HL-60 (cell line): ENCODE measurements around the gene AK1.
A peak's percentile ranks its signal among the peaks of the same experiment; 100 is the strongest.
"Not testable (repeated sequence)": the region's sequence is repeated elsewhere in the genome, so short reads cannot be mapped to it uniquely, and the experiment has no call there.

Experiments
- DNase-seq, 2 experiments: peaks; one replicate each; pipeline ENCODE4 v3.0.0-alpha.2; 2010 to 2020; ENCODE audit warnings: low read depth in 1 of 2, low spot score in 1 of 2
- H3K27ac ChIP-seq: fragments of 250-450 bp; sonication (Bioruptor Pico); replicated peaks from 2 replicates; pipeline ENCODE4 v1.5.1; 2020; ENCODE audit warnings: mild to moderate bottlenecking, moderate library complexity
- H3K27me3 ChIP-seq: fragments of 250-450 bp; sonication (Bioruptor Pico); 2 replicates; pipeline ENCODE4 v1.5.1; 2021; ENCODE audit warnings: mild to moderate bottlenecking, moderate library complexity; ENCODE audit not compliant: insufficient read depth, poor library complexity, severe bottlenecking
- H3K4me3 ChIP-seq: replicated peaks from 2 replicates; pipeline ENCODE4 v1.5.1; 2011; ENCODE audit warnings: mild to moderate bottlenecking, control low read depth, low read length; ENCODE audit not compliant: insufficient read depth
- CTCF ChIP-seq: IDR thresholded peaks from one replicate; pipeline ENCODE4 v1.5.1; 2011; ENCODE audit warnings: low read length, control low read depth, inconsistent platforms; ENCODE audit not compliant: insufficient read depth
- GABPA ChIP-seq: IDR thresholded peaks from 2 replicates; pipeline ENCODE4 v1.6.1; 2012; ENCODE audit warnings: low read depth
- POLR2AphosphoS5 ChIP-seq: IDR thresholded peaks from 2 replicates; pipeline ENCODE4 v1.6.1; 2012; ENCODE audit warnings: low read depth
- REST ChIP-seq: IDR thresholded peaks from 2 replicates; pipeline ENCODE4 v1.6.1; 2012; ENCODE audit warnings: low read depth; ENCODE audit not compliant: insufficient replicate concordance
- SPI1 ChIP-seq: IDR thresholded peaks from 2 replicates; pipeline ENCODE4 v1.6.1; 2012; ENCODE audit warnings: low read depth, mild to moderate bottlenecking, borderline replicate concordance

Gene AK1

GRCh38 chr9:127838375-127839078 is 38.9 kb downstream of the AK1 start:
- H3K27ac ChIP-seq: no peak overlapping the region
- TF ChIP-seq SPI1: no peak
- TF ChIP-seq REST: no peak
- no peak for TF ChIP-seq GABPA
- no peak for TF ChIP-seq CTCF
- DNase-seq: no peak
- no peak overlapping the region for H3K4me3 ChIP-seq
- no peaks in the 10 kb centered on the region for H3K27me3 ChIP-seq

GRCh38 chr9:127837346-127837745 is 40.1 kb downstream of the AK1 start:
- no peak for DNase-seq
- Histone ChIP-seq H3K27me3 (no peaks in the 10 kb centered on the region), H3K27ac (no peak overlapping the region; the same call in 1 of the 2 replicates), H3K4me3 (no peak overlapping the region)
- no peak for TF ChIP-seq SPI1
- TF ChIP-seq REST: no peak
- TF ChIP-seq CTCF: no peak
- no peak for TF ChIP-seq POLR2AphosphoS5
- no peak for TF ChIP-seq GABPA

- peak overlapping the region; percentile 95 for H3K27ac ChIP-seq
- H3K4me3 ChIP-seq, DNase-seq: not testable (repeated sequence)
These were observed 40.9 kb downstream of the AK1 start for GRCh38 chr9:127836561-127836960.

GRCh38 chr9:127835991-127836516 is 41.4 kb downstream of the AK1 start:
- DNase-seq: peak; percentile 77 to 88
- peak overlapping the region; percentile 95 for H3K27ac ChIP-seq
- TF ChIP-seq REST (no peak), POLR2AphosphoS5 (peak; percentile 52; the same call in 1 of the 2 replicates)
- H3K4me3 ChIP-seq: no peak overlapping the region; the same call in 1 of the 2 replicates
- no peaks in the 10 kb centered on the region for H3K27me3 ChIP-seq

More at GRCh38 chr9:127836561-127836960, 40.9 kb downstream of the AK1 start:
- H3K27me3 ChIP-seq: not testable (repeated sequence)
